Lung (tissue), 12 donors: Measurements from ENCODE around the gene LRRC15. TPM values are rescaled to one million over a fixed set of nuclear protein-coding genes. Genes with fewer than 3 reads are reported as not detected.

Experiments
- ATAC-seq: fragments of 200-7000 bp; cut with Tn5 transposase; one replicate; pipeline ENCODE4 v1.9.1; 2020; ENCODE audit warnings: moderate number of reproducible peaks; ENCODE audit not compliant: insufficient read depth, low FRiP score
- DNase-seq, 3 donors: peaks; one replicate each; pipeline ENCODE4 v3.0.0-alpha.2; 2013 to 2017
- H3K27ac ChIP-seq, 2 donors: one replicate each; pipeline ENCODE4 v1.5.1; 2013; ENCODE audit warnings: mild to moderate bottlenecking in 2 of 2, moderate library complexity in 2 of 2, control low read depth in 1 of 2, inconsistent platforms in 1 of 2, low read depth in 1 of 2, low read length in 1 of 2
- H3K27me3 ChIP-seq, 3 donors: one replicate each; pipeline ENCODE4 v1.5.1; 2013; ENCODE audit warnings: low read length in 2 of 3; ENCODE audit not compliant: control insufficient read depth in 3 of 3, insufficient read depth in 3 of 3
- H3K36me3 ChIP-seq, 4 donors: one replicate each; pipeline ENCODE4 v1.5.1; 2013; ENCODE audit warnings: low read length in 4 of 4, mild to moderate bottlenecking in 1 of 4, moderate library complexity in 1 of 4; ENCODE audit not compliant: control insufficient read depth in 4 of 4, insufficient read depth in 4 of 4
- H3K4me1 ChIP-seq, 5 donors: one replicate each; pipeline ENCODE4 v1.5.1; 2013; ENCODE audit warnings: low read length in 5 of 5, mild to moderate bottlenecking in 2 of 5, moderate library complexity in 1 of 5; ENCODE audit not compliant: control insufficient read depth in 5 of 5, insufficient read depth in 5 of 5
- H3K4me3 ChIP-seq: one replicate; pipeline ENCODE4 v1.5.1; 2013; ENCODE audit warnings: mild to moderate bottlenecking, control low read depth, moderate library complexity
- H3K9ac ChIP-seq, 2 donors: one replicate each; pipeline ENCODE4 v1.5.1; 2013; ENCODE audit warnings: low read length in 2 of 2, control low read depth in 1 of 2; ENCODE audit not compliant: insufficient read depth in 1 of 2
- H3K9me3 ChIP-seq, 4 donors: one replicate each; pipeline ENCODE4 v1.5.1; 2013; ENCODE audit warnings: low read length in 3 of 4, mild to moderate bottlenecking in 1 of 4, moderate library complexity in 1 of 4; ENCODE audit not compliant: control insufficient read depth in 4 of 4, insufficient read depth in 3 of 4
- CTCF ChIP-seq: IDR thresholded peaks from 2 replicates; pipeline ENCODE4 v1.5.1; 2012; ENCODE audit warnings: mild to moderate bottlenecking; ENCODE audit errors: control extremely low read depth, extremely low read depth
- WGBS, 2 donors: extraction: QIAGEN DNeasy Blood & Tissue Kit; methylation state at CpG; one replicate each; pipeline ENCODE4 v1.1.7; 2013; 5-methylcytosine and 5-hydroxymethylcytosine counted together
- polyA plus RNA-seq, 2 donors: library from polyadenylated mRNA; stranded (reverse); fragments of 200-250 nt; gene quantifications; one replicate each; pipeline ENCODE4 v1.2.1, GENCODE V29; 2013
- total RNA-seq, 2 donors: library from RNA; depleted of rRNA in 1 of 2; stranded (reverse); fragments of >200 nt in 1 of 2; gene quantifications; one replicate each; pipeline ENCODE4 v1.2.1, GENCODE V29; 2014 to 2021
- donor health status: control.
- donor health status: control.
- donor health status: Bipolar disorder and iron deficiency.
- donor health status: healthy.
- donor health status: DM: yes; HTN: yes; CAD: no.

The LRRC15 gene
- total and polyA plus RNA-seq, 4 donors, result 0.06 to 1.2 (median 0.07) TPM

- no peak overlapping the region for H3K9ac ChIP-seq
- no peak overlapping the region for H3K4me3 ChIP-seq
- no peak for ATAC-seq
- no peak for TF ChIP-seq CTCF
- no peaks in the 10 kb centered on the region for H3K27me3 ChIP-seq
- 92 to 94% methylated on average over 24 of the region's 24 CpGs for WGBS, 2 donors
- no peaks in the 10 kb centered on the region for H3K36me3 ChIP-seq
- DNase-seq, result no peak
- no peaks in the 10 kb centered on the region for H3K9me3 ChIP-seq
- no peak overlapping the region for H3K27ac ChIP-seq
- peaks cover 0 to 5% (median 0%) of the 10 kb centered on the region in 5 donors for H3K4me1 ChIP-seq
Measured at GRCh38 chr3:194340757-194341400, 28.7 kb downstream of the LRRC15 start.

- H3K9ac ChIP-seq, result no peak overlapping the region
- H3K27me3 ChIP-seq, result no peaks in the 10 kb centered on the region
- H3K4me3 ChIP-seq, result no peak overlapping the region
- no peak for TF ChIP-seq CTCF
- DNase-seq (no peak), ATAC-seq (no peak)
- peaks cover 0 to 5% (median 0%) of the 10 kb centered on the region in 5 donors for H3K4me1 ChIP-seq
- WGBS, 2 donors, result 62 to 68% methylated on average over 5 of the region's 5 CpGs
- H3K27ac ChIP-seq, result no peak overlapping the region
- no peaks in the 10 kb centered on the region for H3K9me3 ChIP-seq
- H3K36me3 ChIP-seq, result no peaks in the 10 kb centered on the region
Measured at GRCh38 chr3:194339840-194340239, 29.7 kb downstream of the LRRC15 start.

GRCh38 chr3:194339356-194339755, 30.2 kb downstream of the LRRC15 start:
- H3K27ac ChIP-seq, result no peak overlapping the region
- H3K4me3 ChIP-seq, result no peak overlapping the region
- WGBS, 2 donors, result 86 to 87% methylated on average over 9 of the region's 9 CpGs
- no peak for ATAC-seq
- no peak overlapping the region for H3K9ac ChIP-seq
- H3K9me3 ChIP-seq, result no peaks in the 10 kb centered on the region
- TF ChIP-seq CTCF, result no peak
- DNase-seq, result no peak
- H3K27me3 ChIP-seq, result no peaks in the 10 kb centered on the region
- peaks cover 0 to 5% (median 0%) of the 10 kb centered on the region in 5 donors for H3K4me1 ChIP-seq
- H3K36me3 ChIP-seq, result no peaks in the 10 kb centered on the region
